ENCODE results near the gene NPBWR2. TPM values are rescaled to one million over a fixed set of nuclear protein-coding genes. Genes with fewer than 3 reads are reported as not detected.

NPBWR2 gene
- total RNA-seq, 4 donors from 2014 or later, result not detected

DNA sequence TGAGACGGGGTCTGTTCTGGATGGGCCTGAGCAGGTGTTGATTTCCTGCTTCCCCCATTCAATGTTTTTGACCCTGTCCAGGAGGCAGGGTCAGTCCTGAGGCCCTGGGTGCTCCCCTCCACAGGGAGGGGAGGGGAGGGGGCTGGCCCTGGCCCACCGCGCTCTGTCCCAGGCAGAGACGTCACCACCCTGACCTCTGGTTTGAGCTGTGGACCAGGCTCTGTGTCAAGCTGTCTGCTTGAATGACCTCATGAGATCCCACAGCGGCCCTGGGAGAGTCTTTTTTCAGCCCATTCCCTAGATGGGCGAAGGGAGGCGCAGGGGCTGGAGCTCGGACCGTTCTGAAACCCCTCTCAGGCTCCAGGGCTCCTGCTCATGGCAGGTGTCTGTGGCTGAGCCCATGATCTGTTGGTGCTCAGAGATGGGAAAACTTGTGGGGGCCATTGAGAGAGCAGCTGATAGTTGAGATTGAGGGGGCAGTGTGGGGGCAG lies 14.3 kb downstream of the NPBWR2 start:
- Histone ChIP-seq H3K27ac (no peak overlapping the region), H3K36me3 (no peaks in the 10 kb centered on the region), H3K9me3 (no peaks in the 10 kb centered on the region), H3K4me1 (no peaks in the 10 kb centered on the region), H3K4me3 (no peak overlapping the region), H3K27me3 (peaks cover 14% of the 10 kb centered on the region)
- WGBS, 2 donors (ENCODE audit: low coverage in 1 of 2), result 13% methylated on average over 9 of the region's 9 CpGs; no CpG with 5 or more reads in 1 of the 2 donors
- DNase-seq, result no peak
- TF ChIP-seq EP300 (IDR thresholded peaks at IDR 0.05; ENCODE audit: low read depth) (no peak), POLR2A (IDR thresholded peaks at IDR 0.05) (no peak), POLR2AphosphoS5 (IDR thresholded peaks at IDR 0.05) (no peak)
- TF ChIP-seq, protein P1, sequence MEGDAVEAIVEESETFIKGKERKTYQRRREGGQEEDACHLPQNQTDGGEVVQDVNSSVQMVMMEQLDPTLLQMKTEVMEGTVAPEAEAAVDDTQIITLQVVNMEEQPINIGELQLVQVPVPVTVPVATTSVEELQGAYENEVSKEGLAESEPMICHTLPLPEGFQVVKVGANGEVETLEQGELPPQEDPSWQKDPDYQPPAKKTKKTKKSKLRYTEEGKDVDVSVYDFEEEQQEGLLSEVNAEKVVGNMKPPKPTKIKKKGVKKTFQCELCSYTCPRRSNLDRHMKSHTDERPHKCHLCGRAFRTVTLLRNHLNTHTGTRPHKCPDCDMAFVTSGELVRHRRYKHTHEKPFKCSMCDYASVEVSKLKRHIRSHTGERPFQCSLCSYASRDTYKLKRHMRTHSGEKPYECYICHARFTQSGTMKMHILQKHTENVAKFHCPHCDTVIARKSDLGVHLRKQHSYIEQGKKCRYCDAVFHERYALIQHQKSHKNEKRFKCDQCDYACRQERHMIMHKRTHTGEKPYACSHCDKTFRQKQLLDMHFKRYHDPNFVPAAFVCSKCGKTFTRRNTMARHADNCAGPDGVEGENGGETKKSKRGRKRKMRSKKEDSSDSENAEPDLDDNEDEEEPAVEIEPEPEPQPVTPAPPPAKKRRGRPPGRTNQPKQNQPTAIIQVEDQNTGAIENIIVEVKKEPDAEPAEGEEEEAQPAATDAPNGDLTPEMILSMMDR (IDR thresholded peaks at IDR 0.05), result no peak
- intact Hi-C loops (cut with DNase I; ENCODE audit: low total_unique reads), result no loop called here
- in situ Hi-C loops (cut with MboI; ENCODE audit: low pct_ligation_motif_present in 1 of 4, low pct_unique_long_range_greater_than_20kb in 1 of 4, low sequenced_read_pairs in 3 of 4), result no loop called here

DNA sequence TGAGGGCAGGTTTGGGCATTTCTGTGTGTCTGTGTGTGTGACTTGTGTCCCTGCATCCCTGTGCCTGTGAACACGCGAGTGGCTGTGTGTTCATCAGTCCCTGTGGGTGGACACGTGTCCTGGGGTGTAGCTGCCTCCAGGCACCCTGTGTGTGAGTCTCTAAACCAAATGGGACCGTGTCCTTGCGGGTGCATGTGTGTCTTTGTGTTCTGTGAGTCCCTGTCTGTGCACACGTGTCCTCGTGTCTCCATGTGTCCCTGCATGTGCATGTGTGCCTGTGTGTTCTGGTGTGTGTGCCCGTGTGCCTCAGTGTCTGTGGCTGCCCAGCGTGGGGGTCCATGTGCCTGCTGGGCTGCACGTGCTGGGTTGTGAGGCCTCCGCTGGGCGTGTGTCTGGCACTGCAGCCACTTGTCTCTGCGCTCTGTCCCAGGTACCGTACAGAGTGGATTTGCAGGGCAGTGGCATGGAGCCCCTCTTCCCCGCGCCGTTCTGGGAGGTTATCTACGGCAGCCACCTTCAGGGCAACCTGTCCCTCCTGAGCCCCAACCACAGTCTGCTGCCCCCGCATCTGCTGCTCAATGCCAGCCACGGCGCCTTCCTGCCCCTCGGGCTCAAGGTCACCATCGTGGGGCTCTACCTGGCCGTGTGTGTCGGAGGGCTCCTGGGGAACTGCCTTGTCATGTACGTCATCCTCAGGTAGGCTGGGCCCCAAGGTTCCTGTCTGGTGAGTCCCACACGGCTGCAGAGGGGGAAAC lies 14.9 kb downstream of the NPBWR2 start:
- H3K9me3 ChIP-seq, result no peaks in the 10 kb centered on the region
- 41% methylated on average over 24 of the region's 27 CpGs; no CpG with 5 or more reads in 1 of the 2 donors for WGBS, 2 donors (ENCODE audit: low coverage in 1 of 2)
- no peaks in the 10 kb centered on the region for H3K36me3 ChIP-seq
- H3K4me3 ChIP-seq, result no peak overlapping the region
- no peak for DNase-seq
- intact Hi-C loops (cut with DNase I; ENCODE audit: low total_unique reads), result no loop called here
- no peak for TF ChIP-seq POLR2AphosphoS5 (IDR thresholded peaks at IDR 0.05)
- TF ChIP-seq EP300 (IDR thresholded peaks at IDR 0.05; ENCODE audit: low read depth), result no peak
- TF ChIP-seq POLR2A (IDR thresholded peaks at IDR 0.05), result no peak
- TF ChIP-seq, protein P1 (IDR thresholded peaks at IDR 0.05), result no peak
- H3K27ac ChIP-seq, result no peak overlapping the region
- no peaks in the 10 kb centered on the region for H3K4me1 ChIP-seq
- peaks cover 17% of the 10 kb centered on the region for H3K27me3 ChIP-seq
- in situ Hi-C loops (cut with MboI; ENCODE audit: low pct_ligation_motif_present in 1 of 4, low pct_unique_long_range_greater_than_20kb in 1 of 4, low sequenced_read_pairs in 3 of 4), result no loop called here

DNA sequence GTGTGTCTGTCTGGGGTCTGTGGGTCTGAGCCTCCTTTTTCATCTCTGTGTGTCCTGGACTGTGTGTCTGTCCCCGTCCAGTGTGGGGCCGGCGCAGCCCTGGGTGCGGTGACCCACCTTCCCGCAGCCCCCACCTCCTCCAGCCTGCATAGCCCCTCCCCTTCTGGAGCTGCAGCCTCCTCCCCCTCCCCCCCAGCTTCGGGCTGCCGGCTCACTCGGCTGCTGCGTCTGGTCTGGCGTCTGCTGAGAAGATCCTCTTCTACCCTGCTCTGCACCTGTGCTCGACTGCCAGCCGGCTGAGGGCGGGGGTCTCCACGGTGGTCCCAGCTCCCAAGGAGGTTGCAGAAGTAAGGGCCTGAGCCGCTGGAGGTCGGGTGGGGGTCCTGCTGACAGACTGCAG lies 15.6 kb downstream of the NPBWR2 start:
- Histone ChIP-seq H3K27ac (no peak overlapping the region), H3K36me3 (no peaks in the 10 kb centered on the region), H3K9me3 (no peaks in the 10 kb centered on the region), H3K27me3 (peaks cover 17% of the 10 kb centered on the region), H3K4me3 (no peak overlapping the region), H3K4me1 (no peaks in the 10 kb centered on the region)
- intact Hi-C loops (cut with DNase I; ENCODE audit: low total_unique reads), result no loop called here
- in situ Hi-C loops (cut with MboI; ENCODE audit: low pct_ligation_motif_present in 1 of 4, low pct_unique_long_range_greater_than_20kb in 1 of 4, low sequenced_read_pairs in 3 of 4), result no loop called here
- no peak for DNase-seq
- no peak for TF ChIP-seq POLR2A (IDR thresholded peaks at IDR 0.05)
- TF ChIP-seq POLR2AphosphoS5 (IDR thresholded peaks at IDR 0.05), result no peak
- no peak for TF ChIP-seq EP300 (IDR thresholded peaks at IDR 0.05; ENCODE audit: low read depth)
- TF ChIP-seq, protein P1 (IDR thresholded peaks at IDR 0.05), result no peak
- 0 to 34% methylated on average over 2 to 14 of the region's 16 CpGs for WGBS, 2 donors (ENCODE audit: low coverage in 1 of 2)

DNA sequence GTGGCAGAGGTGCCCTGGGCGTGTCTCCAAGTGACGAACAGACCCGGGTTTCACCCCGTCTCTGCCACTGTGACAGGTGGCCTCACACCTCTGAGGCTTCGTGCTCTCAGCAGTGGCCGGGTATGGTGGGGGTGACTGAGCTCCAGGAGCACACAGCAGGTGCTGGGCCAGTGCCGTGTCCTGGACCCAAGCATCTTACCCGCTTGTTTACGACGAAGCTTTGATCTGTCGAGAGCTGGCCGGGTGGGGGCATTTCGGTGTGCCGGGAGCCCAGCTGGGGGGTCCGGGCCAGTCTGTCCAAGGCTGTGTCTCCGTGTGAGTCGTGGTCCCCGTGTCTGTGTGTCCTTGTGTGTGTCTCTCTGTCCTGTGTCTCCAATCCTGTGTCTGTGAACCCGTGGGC lies 16.0 kb downstream of the NPBWR2 start:
- Histone ChIP-seq H3K36me3 (no peaks in the 10 kb centered on the region), H3K9me3 (no peaks in the 10 kb centered on the region), H3K4me3 (no peak overlapping the region), H3K4me1 (no peaks in the 10 kb centered on the region), H3K27me3 (peaks cover 17% of the 10 kb centered on the region), H3K27ac (no peak overlapping the region)
- 60 to 62% methylated on average over 2 to 9 of the region's 19 CpGs for WGBS, 2 donors (ENCODE audit: low coverage in 1 of 2)
- in situ Hi-C loops (cut with MboI; ENCODE audit: low pct_ligation_motif_present in 1 of 4, low pct_unique_long_range_greater_than_20kb in 1 of 4, low sequenced_read_pairs in 3 of 4) (no loop called here), intact Hi-C loops (cut with DNase I; ENCODE audit: low total_unique reads) (no loop called here)
- TF ChIP-seq, protein P1 (IDR thresholded peaks at IDR 0.05), result no peak
- no peak for TF ChIP-seq EP300 (IDR thresholded peaks at IDR 0.05; ENCODE audit: low read depth)
- no peak for TF ChIP-seq POLR2A (IDR thresholded peaks at IDR 0.05)
- no peak for TF ChIP-seq POLR2AphosphoS5 (IDR thresholded peaks at IDR 0.05)
- no peak for DNase-seq

Data from transverse colon (tissue), 4 donors.